Left renal pelvis (tissue), 4 donors: Measurements from ENCODE around the gene SRSF6. TPM values are rescaled to one million over a fixed set of nuclear protein-coding genes. Genes with fewer than 3 reads are reported as not detected.
"Not testable (repeated sequence)": the region's sequence is repeated elsewhere in the genome, so short reads cannot be mapped to it uniquely, and the experiment has no call there.

ENCODE experiments used
- DNase-seq, 4 donors: peaks; one replicate each; pipeline ENCODE4 v3.0.0-alpha.2; 2013; ENCODE audit warnings: low read depth in 4 of 4, low spot score in 3 of 4
- polyA plus RNA-seq, 4 donors: library from polyadenylated mRNA; unstranded; fragments of 120-200 nt; gene quantifications; one replicate each; pipeline ENCODE4 v1.2.1, GENCODE V29; 2013; ENCODE audit not compliant: insufficient read length in 4 of 4

SRSF6 gene
- polyA plus RNA-seq: 100 to 1,000 TPM; 228 to 421 (median 328) TPM

- DNase-seq: peak; percentile 87 to 92 (median 89)
Observed at GRCh38 chr20:43457640-43458421, at the start of gene SRSF6. Gene SRSF6 (plus strand): TSS chr20:43457896. CDS start chr20:43458034, 138 bp downstream.

DNA sequence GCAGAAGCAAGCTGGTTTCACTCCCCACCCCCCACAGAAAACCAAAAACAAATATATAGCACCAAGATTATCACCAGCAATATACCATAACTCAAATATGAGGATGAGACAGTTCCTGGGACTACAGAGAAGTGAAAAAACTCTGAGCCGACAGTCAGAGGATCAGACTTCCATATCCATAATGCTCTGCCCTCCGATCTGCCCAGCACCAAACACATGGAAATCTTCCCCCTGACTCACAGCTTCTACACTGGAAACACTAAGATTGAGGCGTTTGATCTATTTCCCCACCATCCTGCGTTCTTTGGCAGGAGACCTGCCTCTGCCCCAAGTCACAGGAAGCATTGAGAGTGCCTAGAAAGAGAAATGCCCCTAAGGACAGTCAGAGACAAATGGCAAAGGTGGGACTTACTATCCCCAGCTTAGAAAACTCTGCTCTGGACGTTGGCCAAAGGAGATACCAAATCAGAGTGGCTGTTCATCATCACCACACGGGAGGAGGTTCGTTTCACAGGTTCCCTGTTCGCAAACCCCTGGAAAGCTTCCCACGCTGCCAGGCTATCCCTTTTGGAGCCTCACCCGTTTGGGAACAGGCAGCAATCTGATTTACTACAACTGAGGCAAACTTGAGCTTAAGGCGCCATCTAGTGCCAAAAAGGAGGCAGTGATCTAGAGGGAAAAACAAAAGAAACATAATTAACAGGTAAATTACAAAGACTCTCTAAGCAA is 48.7 kb upstream of the SRSF6 start:
- DNase-seq: peak in 1 of 4 donors; percentile 6

DNA sequence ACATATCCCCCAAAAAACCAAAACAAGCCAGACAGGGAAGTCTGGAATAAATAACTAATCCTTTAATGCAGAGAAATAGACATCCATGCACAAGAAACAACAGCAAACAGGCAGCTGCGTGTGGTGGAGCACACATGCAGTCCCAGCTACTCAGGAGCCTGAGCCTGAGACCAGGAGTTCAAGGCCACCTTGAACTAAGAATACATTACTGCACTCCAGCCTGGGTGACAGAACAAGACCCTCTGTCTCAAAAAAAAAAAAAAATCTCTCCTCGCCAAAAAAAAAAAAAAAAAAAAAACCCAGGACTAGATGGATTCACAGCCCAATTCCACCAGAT is 48.2 kb upstream of the SRSF6 start:
- DNase-seq: no peak

DNA sequence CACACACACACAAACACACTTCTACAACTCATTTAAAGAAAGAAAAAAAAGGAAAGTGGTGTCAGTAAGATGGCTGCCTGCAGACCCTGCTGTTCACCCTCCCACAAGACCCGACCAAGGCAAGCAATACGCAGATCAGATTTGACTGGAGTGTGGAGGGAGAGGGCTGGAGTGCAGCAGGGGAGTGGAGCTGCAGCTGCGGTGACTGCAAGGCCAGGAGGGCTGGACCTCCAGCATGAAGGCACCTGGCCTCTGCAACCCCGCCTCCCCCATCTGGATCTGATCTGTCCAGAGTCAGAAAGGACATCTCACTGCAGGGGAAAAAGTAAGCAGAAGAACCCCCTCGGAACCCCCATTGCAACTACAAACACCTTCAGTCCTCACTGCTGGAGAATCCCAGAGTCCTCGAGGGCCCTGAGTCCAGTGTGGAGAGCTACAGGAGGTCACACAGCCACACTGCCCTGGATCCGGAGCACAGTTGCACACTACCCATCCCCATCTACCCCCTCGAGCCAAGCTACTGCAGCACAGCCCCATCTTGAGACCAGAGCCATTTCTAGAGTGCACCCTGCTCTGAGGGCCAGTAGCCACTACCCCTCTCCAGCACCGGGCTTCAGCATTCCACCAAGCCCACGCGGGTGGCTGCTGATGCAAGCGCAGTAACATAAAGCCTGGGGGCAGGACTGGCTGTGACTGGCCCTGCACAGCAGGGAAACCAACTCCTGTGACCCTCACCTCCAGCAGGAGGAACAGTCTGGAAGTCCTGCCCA is 41.9 kb upstream of the SRSF6 start:
- DNase-seq: no peak

GRCh38 chr20:43416591-43417228 is 41.0 kb upstream of the SRSF6 start:
- no peak for DNase-seq

DNA sequence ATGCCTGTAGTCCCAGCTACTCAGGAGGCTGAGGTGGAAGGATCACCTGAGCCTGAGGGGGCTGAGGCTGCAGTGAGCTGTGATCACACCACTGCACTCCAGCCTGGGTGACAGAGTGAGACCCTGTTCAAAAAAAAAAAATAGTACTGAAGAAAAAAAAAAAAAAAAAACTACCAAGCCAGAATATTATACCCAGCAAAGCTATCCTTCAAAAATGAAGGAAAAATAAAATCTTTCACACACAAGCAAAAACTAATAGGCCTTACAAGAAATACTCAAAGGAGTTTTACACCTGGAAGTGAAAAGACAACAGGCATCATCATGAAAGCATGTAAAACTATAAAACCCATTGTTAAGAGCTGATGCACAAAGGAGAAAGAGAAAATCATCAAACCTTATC is 37.5 kb upstream of the SRSF6 start:
- no peak for DNase-seq

DNA sequence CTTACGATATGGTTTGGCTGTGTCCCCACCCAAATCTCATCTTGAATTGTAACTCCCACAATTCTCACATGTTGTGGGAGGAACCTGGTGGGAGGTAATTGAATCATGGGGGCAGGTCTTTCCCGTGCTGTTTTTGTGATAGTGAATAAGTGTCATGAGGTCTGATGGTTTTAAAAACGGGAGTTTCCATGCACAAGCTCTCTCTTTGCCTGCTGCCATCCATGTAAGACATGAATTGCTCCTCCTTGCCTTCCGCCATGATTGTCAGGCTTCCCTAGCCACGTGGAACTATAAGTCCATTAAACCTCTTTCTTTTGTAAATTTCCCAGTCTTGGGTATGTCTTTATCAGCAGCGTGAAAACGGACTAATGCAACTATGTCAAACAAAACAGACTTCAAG is 36.8 kb upstream of the SRSF6 start:
- not testable (repeated sequence) for DNase-seq

DNA sequence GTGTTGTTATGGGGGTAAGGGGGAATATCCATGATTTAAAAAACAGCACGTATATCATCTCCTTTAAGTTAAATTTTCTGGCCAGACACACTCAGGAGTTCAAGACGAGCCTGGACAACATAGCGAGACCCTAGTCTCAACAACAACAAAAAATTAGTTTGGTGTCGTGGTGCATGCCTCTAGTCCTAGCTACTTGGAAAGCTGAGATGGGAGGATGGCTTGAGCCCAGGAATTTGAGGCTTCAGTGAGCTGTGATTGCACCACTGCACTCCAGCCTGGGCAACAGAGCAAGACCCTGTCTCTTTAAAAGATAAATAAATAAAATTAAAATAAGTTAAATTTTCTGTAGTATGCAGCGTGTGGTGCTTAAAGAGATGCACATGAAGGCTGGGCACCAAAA is 31.5 kb upstream of the SRSF6 start:
- DNase-seq: no peak

- no peak for DNase-seq
Observed at GRCh38 chr20:43430265-43431133, 27.2 kb upstream of the SRSF6 start.

- no peak for DNase-seq
Observed at GRCh38 chr20:43431134-43431519, 26.6 kb upstream of the SRSF6 start.

- DNase-seq: no peak
Observed at GRCh38 chr20:43432498-43432897, 25.2 kb upstream of the SRSF6 start.

DNA sequence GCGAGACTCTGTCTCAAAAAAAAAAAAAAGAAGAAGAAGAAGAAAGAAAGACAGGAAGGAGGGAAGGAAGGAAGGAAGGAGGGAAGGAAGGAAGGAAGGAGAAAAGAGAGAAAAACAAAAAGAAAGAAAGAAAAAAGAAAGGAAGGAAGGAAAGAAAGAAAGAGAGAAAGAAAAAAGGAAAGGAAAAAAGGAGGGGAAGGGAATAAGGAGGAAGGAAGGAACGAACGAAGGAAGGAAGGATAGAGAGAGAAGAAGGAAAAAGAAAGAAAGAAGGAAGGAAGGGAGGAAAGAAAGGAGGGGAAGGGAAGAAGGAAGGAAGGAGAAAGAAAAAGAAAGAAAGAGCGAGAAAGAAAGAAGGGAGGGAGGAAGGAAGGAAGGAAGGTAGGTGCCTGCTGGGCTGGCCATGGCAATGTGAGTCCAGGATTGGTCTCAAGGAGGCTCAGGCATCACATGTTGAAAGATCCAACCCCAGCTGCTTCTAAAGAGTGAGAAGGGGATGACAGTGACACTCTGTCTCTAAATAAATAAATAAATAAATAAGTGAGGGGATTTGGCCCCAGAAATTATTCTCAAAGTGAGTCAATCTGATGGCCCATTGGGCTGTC is 24.3 kb upstream of the SRSF6 start:
- no peak for DNase-seq

- DNase-seq: no peak
Observed at GRCh38 chr20:43434565-43434964, 23.1 kb upstream of the SRSF6 start.

- no peak for DNase-seq
Observed at GRCh38 chr20:43438578-43439316, 18.9 kb upstream of the SRSF6 start.

DNA sequence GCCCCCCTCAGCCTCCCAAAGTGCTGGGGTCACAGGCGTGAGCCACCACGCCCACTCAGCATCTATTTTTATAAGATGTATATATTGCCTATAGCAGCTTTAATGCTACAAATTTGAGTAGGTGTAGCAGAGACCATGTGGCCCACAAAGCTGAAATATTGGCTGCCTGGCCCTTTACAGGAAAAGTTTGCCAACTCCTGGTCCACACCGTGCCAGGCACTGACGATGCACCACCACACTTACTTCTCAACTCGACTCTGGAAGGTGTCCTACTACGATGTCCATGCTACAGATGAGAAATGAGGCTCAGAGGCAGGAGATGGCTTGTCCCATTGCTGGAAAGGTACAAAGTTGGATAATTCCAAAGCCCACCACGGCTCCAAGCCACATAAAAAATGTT is 17.2 kb upstream of the SRSF6 start:
- no peak for DNase-seq

- no peak for DNase-seq
Observed at GRCh38 chr20:43442282-43442880, 15.3 kb upstream of the SRSF6 start.

- no peak for DNase-seq
Observed at GRCh38 chr20:43444107-43444506, 13.6 kb upstream of the SRSF6 start.

DNA sequence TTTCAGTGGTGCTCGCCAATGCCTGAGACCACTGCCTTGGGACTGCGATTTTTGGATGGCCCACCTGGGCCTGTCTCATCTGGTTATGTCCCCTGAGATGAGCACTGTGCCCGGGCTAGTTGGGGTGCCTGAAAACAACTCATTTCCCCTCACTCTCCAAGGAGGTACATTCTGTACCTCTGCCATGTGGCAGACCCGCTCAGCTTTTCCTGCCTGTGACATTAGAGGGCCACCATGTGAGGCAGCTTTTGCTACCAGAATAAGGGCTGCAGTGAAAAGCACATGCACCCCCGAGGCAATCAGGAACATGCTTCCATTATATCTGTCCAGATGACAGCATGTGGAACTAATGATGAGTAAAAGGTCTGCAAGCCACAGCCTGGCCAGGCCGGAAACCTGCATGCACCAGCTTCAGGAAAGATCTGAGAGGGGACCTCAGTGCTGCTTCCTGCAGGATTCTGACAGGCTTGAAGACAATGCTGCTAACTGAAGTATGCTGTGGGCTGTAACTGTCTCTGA is 11.3 kb upstream of the SRSF6 start:
- DNase-seq: no peak
